ENCODE data around the gene ACHE.

Gene ACHE

GRCh38 chr7:100892364-100893317, 3.0 kb downstream of the ACHE start:
- Mint-ChIP-seq H3K4me1 (ENCODE audit: low read depth) (peaks cover 28% of the 10 kb centered on the region), H3K36me3 (peaks cover 8% of the 10 kb centered on the region), H3K9me3 (ENCODE audit: low read depth) (no peaks in the 10 kb centered on the region), H3K27ac (no peak overlapping the region), H3K27me3 (peaks cover 9% of the 10 kb centered on the region), H3K4me3 (peak overlapping the region; percentile 22)

GRCh38 chr7:100891568-100892247, 4.0 kb downstream of the ACHE start:
- Mint-ChIP-seq H3K27me3 (peaks cover 9% of the 10 kb centered on the region), H3K27ac (peak overlapping the region; percentile 41), H3K36me3 (peaks cover 16% of the 10 kb centered on the region), H3K4me3 (peak overlapping the region; percentile 78), H3K9me3 (ENCODE audit: low read depth) (no peaks in the 10 kb centered on the region), H3K4me1 (ENCODE audit: low read depth) (peaks cover 34% of the 10 kb centered on the region)

- Mint-ChIP-seq H3K4me3 (peak overlapping the region; percentile 80), H3K27ac (peak overlapping the region; percentile 41), H3K4me1 (ENCODE audit: low read depth) (peaks cover 34% of the 10 kb centered on the region), H3K36me3 (peaks cover 14% of the 10 kb centered on the region), H3K27me3 (peaks cover 4% of the 10 kb centered on the region), H3K9me3 (ENCODE audit: low read depth) (no peaks in the 10 kb centered on the region)
Measured at GRCh38 chr7:100890653-100891567, 4.8 kb downstream of the ACHE start.

- Mint-ChIP-seq H3K4me1 (ENCODE audit: low read depth) (peaks cover 42% of the 10 kb centered on the region), H3K9me3 (ENCODE audit: low read depth) (no peaks in the 10 kb centered on the region), H3K27me3 (peaks cover 3% of the 10 kb centered on the region), H3K36me3 (peaks cover 20% of the 10 kb centered on the region), H3K27ac (peak within 1 kb of the TSS; percentile 90), H3K4me3 (peak within 1 kb of the TSS; percentile 90)
Measured at GRCh38 chr7:100888988-100889750, 6.5 kb downstream of the ACHE start, which contains the start of gene UFSP1. Gene UFSP1, minus strand, starts transcription at chr7:100889715. Its CDS starts 444 bp downstream, at chr7:100889271.

GRCh38 chr7:100888291-100888987, 7.2 kb downstream of the ACHE start:
- H3K27ac Mint-ChIP-seq, result peak overlapping the region; percentile 90
- peak overlapping the region; percentile 90 for H3K4me3 Mint-ChIP-seq

GRCh38 chr7:100887516-100888290, 8.0 kb downstream of the ACHE start:
- Mint-ChIP-seq H3K4me1 (ENCODE audit: low read depth) (peaks cover 45% of the 10 kb centered on the region), H3K36me3 (peaks cover 20% of the 10 kb centered on the region), H3K4me3 (peak overlapping the region; percentile 90), H3K27ac (peak overlapping the region; percentile 90), H3K9me3 (ENCODE audit: low read depth) (no peaks in the 10 kb centered on the region), H3K27me3 (peaks cover 3% of the 10 kb centered on the region)

More at GRCh38 chr7:100888291-100888987, 7.2 kb downstream of the ACHE start:
- Mint-ChIP-seq H3K9me3 (ENCODE audit: low read depth) (no peaks in the 10 kb centered on the region), H3K27me3 (peaks cover 3% of the 10 kb centered on the region), H3K4me1 (ENCODE audit: low read depth) (peaks cover 42% of the 10 kb centered on the region), H3K36me3 (peaks cover 20% of the 10 kb centered on the region)

GRCh38 chr7:100886936-100887515, 8.7 kb downstream of the ACHE start:
- H3K27me3 Mint-ChIP-seq, result peaks cover 3% of the 10 kb centered on the region
- peaks cover 20% of the 10 kb centered on the region for H3K36me3 Mint-ChIP-seq
- peaks cover 45% of the 10 kb centered on the region for H3K4me1 Mint-ChIP-seq (ENCODE audit: low read depth)
- H3K9me3 Mint-ChIP-seq (ENCODE audit: low read depth), result no peaks in the 10 kb centered on the region
- peak overlapping the region; percentile 90 for H3K27ac Mint-ChIP-seq
- peak overlapping the region; percentile 90 for H3K4me3 Mint-ChIP-seq

- H3K27ac Mint-ChIP-seq, result peak overlapping the region; percentile 22
- H3K36me3 Mint-ChIP-seq, result peaks cover 20% of the 10 kb centered on the region
- peaks cover 44% of the 10 kb centered on the region for H3K4me1 Mint-ChIP-seq (ENCODE audit: low read depth)
- peaks cover under 1% of the 10 kb centered on the region for H3K27me3 Mint-ChIP-seq
- no peaks in the 10 kb centered on the region for H3K9me3 Mint-ChIP-seq (ENCODE audit: low read depth)
- peak overlapping the region; percentile 68 for H3K4me3 Mint-ChIP-seq
Measured at GRCh38 chr7:100886142-100886935, 9.3 kb downstream of the ACHE start.

- H3K4me1 Mint-ChIP-seq (ENCODE audit: low read depth), result peaks cover 42% of the 10 kb centered on the region
- H3K9me3 Mint-ChIP-seq (ENCODE audit: low read depth), result no peaks in the 10 kb centered on the region
- no peaks in the 10 kb centered on the region for H3K27me3 Mint-ChIP-seq
- H3K27ac Mint-ChIP-seq, result no peak overlapping the region
- peaks cover 20% of the 10 kb centered on the region for H3K36me3 Mint-ChIP-seq
- no peak overlapping the region for H3K4me3 Mint-ChIP-seq
Measured at GRCh38 chr7:100885440-100886141, 10.1 kb downstream of the ACHE start.

- H3K36me3 Mint-ChIP-seq, result peaks cover 20% of the 10 kb centered on the region
- no peak overlapping the region for H3K4me3 Mint-ChIP-seq
- H3K4me1 Mint-ChIP-seq (ENCODE audit: low read depth), result peaks cover 40% of the 10 kb centered on the region
- H3K27ac Mint-ChIP-seq, result peak overlapping the region; percentile 72
- H3K9me3 Mint-ChIP-seq (ENCODE audit: low read depth), result no peaks in the 10 kb centered on the region
- no peaks in the 10 kb centered on the region for H3K27me3 Mint-ChIP-seq
Measured at GRCh38 chr7:100884736-100885439, 10.8 kb downstream of the ACHE start.

All from activated naive CD8-positive, alpha-beta T cell (primary cell).